LNCAP (cell line): Measurements from ENCODE around the gene MAGEB10.

Experiments
- TF ChIP-seq, protein P1 (sequence below): fragments of 450-650 bp; IDR thresholded peaks from 2 replicates; pipeline ENCODE4 v1.5.1; 2017; ENCODE audit warnings: mild to moderate bottlenecking

MAGEB10 gene

GRCh38 chrX:27807690-27808089 is at the start of gene MAGEB10:
TSS of gene MAGEB10 (plus strand) at chrX:27807990. CDS start at chrX:27821307, 13,317 bp downstream.
- TF ChIP-seq, protein P1, sequence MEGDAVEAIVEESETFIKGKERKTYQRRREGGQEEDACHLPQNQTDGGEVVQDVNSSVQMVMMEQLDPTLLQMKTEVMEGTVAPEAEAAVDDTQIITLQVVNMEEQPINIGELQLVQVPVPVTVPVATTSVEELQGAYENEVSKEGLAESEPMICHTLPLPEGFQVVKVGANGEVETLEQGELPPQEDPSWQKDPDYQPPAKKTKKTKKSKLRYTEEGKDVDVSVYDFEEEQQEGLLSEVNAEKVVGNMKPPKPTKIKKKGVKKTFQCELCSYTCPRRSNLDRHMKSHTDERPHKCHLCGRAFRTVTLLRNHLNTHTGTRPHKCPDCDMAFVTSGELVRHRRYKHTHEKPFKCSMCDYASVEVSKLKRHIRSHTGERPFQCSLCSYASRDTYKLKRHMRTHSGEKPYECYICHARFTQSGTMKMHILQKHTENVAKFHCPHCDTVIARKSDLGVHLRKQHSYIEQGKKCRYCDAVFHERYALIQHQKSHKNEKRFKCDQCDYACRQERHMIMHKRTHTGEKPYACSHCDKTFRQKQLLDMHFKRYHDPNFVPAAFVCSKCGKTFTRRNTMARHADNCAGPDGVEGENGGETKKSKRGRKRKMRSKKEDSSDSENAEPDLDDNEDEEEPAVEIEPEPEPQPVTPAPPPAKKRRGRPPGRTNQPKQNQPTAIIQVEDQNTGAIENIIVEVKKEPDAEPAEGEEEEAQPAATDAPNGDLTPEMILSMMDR: no peak

GRCh38 chrX:27765718-27766117 is 42.1 kb upstream of the MAGEB10 start:
- TF ChIP-seq, protein P1: no peak

- TF ChIP-seq, protein P1: no peak
These were observed 40.4 kb upstream of the MAGEB10 start for GRCh38 chrX:27767387-27767786.

DNA sequence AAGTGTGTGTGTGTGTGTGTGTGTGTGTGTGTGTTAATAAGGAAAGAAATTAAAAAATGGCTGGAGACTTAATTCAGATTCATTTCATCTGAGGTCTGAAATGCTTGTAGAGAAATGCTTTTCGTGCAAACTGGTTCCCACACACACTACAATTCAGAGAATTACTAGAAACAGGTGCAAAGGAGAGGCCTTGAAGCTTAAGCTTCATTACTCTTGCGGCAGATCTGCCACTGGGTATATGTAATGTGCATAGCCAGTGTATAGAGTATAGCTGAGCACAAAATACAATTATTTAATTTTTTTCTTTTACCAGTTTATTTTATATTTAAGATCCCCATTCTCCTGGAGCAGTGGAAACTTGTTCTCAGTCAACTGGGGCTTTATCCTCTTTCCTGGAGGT is 31.8 kb upstream of the MAGEB10 start:
- TF ChIP-seq, protein P1: no peak

DNA sequence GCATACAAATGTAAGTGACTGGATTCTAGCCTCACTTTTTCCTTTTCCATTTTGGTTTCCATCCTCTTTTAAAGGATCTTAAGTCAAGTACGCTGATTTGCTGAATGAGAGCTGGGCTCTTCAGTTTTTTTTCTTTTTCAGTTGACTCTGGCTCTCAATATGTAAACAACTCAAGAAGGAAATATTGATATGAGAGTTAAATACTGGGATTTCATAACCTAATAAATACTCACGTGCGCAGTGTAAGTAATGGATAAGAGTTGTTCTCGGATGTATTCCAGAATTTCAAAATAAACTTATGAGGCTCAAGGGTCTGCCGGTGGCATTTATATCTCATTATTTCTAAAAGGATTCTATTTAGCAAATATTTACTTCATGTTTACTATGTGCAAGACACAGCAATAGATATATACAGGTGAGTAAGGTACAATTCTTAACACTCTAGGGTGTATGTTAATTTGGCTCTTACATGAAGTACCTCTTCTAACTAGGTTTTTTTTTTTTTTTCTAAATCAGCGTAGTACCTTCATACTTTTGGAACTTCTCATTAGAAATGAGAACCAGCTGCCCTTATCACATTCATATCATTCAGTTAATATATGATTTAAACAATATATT is 11.0 kb upstream of the MAGEB10 start:
- TF ChIP-seq, protein P1: no peak

DNA sequence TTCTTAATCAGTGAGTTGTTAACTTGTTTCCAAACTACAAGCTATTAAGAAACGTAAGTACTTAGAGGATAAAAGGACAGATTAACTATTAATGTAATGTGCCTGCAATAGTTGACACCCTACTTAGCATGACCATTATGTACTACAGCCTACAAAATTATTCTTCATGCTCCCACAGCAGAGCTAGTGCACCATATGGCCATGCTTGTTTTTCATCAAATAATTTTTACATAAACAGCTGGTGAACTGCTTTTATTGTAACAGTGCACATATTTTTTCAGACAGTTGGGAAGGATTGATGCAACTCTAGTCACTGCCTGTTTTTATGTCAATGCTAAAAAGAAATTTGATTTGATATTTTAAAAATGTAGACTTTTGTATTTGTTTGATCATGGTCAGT is 10.2 kb upstream of the MAGEB10 start:
- TF ChIP-seq, protein P1: no peak

GRCh38 chrX:27808226-27808625 is 436 bp downstream of the MAGEB10 start:
- TF ChIP-seq, protein P1: no peak

- TF ChIP-seq, protein P1: no peak
These were observed 7.4 kb downstream of the MAGEB10 start for GRCh38 chrX:27815209-27815608.
